SU-DHL-6 (cell line): ENCODE measurements around the gene ADSS1.

Source experiments
- H2AFZ ChIP-seq: fragments of 200-600 bp; sonication (generic); 2 replicates; pipeline ENCODE4 v1.6.1; 2014; ENCODE audit warnings: low read depth, mild to moderate bottlenecking, moderate library complexity, mixed read lengths, antibody characterized with exemption, low read length; ENCODE audit not compliant: severe bottlenecking
- H3F3A ChIP-seq: fragments of 200-600 bp; shearing (Covaris generic); 2 replicates; pipeline ENCODE4 v1.6.0; 2016; ENCODE audit warnings: antibody characterized with exemption, mild to moderate bottlenecking; ENCODE audit not compliant: insufficient read depth
- H3K27ac ChIP-seq: fragments of 200-600 bp; sonication (generic); 2 replicates; pipeline ENCODE4 v1.5.1; 2016; ENCODE audit warnings: low read depth, mild to moderate bottlenecking, low read length, moderate library complexity, mixed read lengths
- H3K27me3 ChIP-seq: fragments of 200-600 bp; sonication (generic), shearing (Covaris generic); 2 replicates; pipeline ENCODE4 v1.6.0; 2014; ENCODE audit warnings: mild to moderate bottlenecking, low read length
- H3K36me3 ChIP-seq: fragments of 200-600 bp; sonication (generic); 2 replicates; pipeline ENCODE4 v1.6.1; 2014; ENCODE audit warnings: mild to moderate bottlenecking, low read length, mixed read lengths
- H3K4me2 ChIP-seq: fragments of 300-600, 200-600 bp; shearing (Covaris generic), sonication (generic); 2 replicates; pipeline ENCODE4 v1.6.0; 2014; ENCODE audit warnings: low read length, low read depth, mild to moderate bottlenecking; ENCODE audit not compliant: poor library complexity, severe bottlenecking
- H3K4me3 ChIP-seq: fragments of 200-600 bp; sonication (generic); 2 replicates; pipeline ENCODE4 v1.5.1; 2014; ENCODE audit warnings: antibody characterized with exemption, low read length, mild to moderate bottlenecking, mixed read lengths; ENCODE audit not compliant: insufficient read depth, poor library complexity, severe bottlenecking
- H3K79me2 ChIP-seq: fragments of 200-600 bp; sonication (generic); 2 replicates; pipeline ENCODE4 v1.6.1; 2014; ENCODE audit warnings: mild to moderate bottlenecking, low read length, moderate library complexity; ENCODE audit not compliant: insufficient read depth
- H3K9ac ChIP-seq: fragments of 200-600 bp; sonication (generic); 2 replicates; pipeline ENCODE4 v1.7.0; 2014; ENCODE audit warnings: mild to moderate bottlenecking, low read length
- H3K9me2 ChIP-seq: fragments of 200-600 bp; sonication (generic); replicated peaks from 2 replicates; pipeline ENCODE4 v1.6.1; 2014; ENCODE audit warnings: low read length; ENCODE audit not compliant: insufficient read depth
- H3K9me3 ChIP-seq: fragments of 200-600 bp; sonication (generic); 2 replicates; pipeline ENCODE4 v1.6.1; 2014; ENCODE audit warnings: low read length, mixed read lengths; ENCODE audit not compliant: insufficient read depth
- H4K20me1 ChIP-seq: fragments of 200-600 bp; sonication (generic); 2 replicates; pipeline ENCODE4 v1.6.1; 2014; ENCODE audit warnings: low read depth, mild to moderate bottlenecking, antibody characterized with exemption, low read length, moderate library complexity, mixed read lengths
- CTCF ChIP-seq: fragments of 200-600 bp; sonication (generic); IDR thresholded peaks from one replicate; pipeline ENCODE4 v1.5.1; 2017; ENCODE audit warnings: antibody characterized with exemption, mild to moderate bottlenecking, low read length, moderate library complexity; ENCODE audit not compliant: insufficient read depth, poor library complexity, severe bottlenecking
- EZH2phosphoT487 ChIP-seq: fragments of 200-600 bp; sonication (generic), shearing (Covaris generic); conservative IDR thresholded peaks from 2 replicates; pipeline ENCODE4 v1.6.1; 2018; ENCODE audit warnings: mild to moderate bottlenecking, antibody characterized with exemption, low read length, moderate library complexity, mixed read lengths

The ADSS1 gene

GRCh38 chr14:104712881-104713734 is 10.9 kb upstream of the ADSS1 start:
- no peak overlapping the region for H2AFZ ChIP-seq
- H3K9me2 ChIP-seq: no peaks in the 10 kb centered on the region
- H3F3A ChIP-seq: no peaks in the 10 kb centered on the region
- no peak overlapping the region for H3K9ac ChIP-seq
- H3K27ac ChIP-seq: no peak overlapping the region
- H3K9me3 ChIP-seq: no peaks in the 10 kb centered on the region
- no peaks in the 10 kb centered on the region for H3K36me3 ChIP-seq
- no peak overlapping the region for H3K4me3 ChIP-seq
- no peaks in the 10 kb centered on the region for H3K79me2 ChIP-seq
- H3K4me2 ChIP-seq: no peak overlapping the region
- no peaks in the 10 kb centered on the region for H3K27me3 ChIP-seq
- no peaks in the 10 kb centered on the region for H4K20me1 ChIP-seq
- TF ChIP-seq CTCF: no peak
- TF ChIP-seq EZH2phosphoT487: no peak

GRCh38 chr14:104714066-104714465 is 10.0 kb upstream of the ADSS1 start:
- H3K4me3 ChIP-seq: no peak overlapping the region
- H3K9ac ChIP-seq: no peak overlapping the region
- H3K36me3 ChIP-seq: no peaks in the 10 kb centered on the region
- no peak overlapping the region for H2AFZ ChIP-seq
- no peaks in the 10 kb centered on the region for H4K20me1 ChIP-seq
- H3K4me2 ChIP-seq: no peak overlapping the region
- no peaks in the 10 kb centered on the region for H3K27me3 ChIP-seq
- H3K79me2 ChIP-seq: no peaks in the 10 kb centered on the region
- no peaks in the 10 kb centered on the region for H3K9me2 ChIP-seq
- TF ChIP-seq CTCF (no peak), EZH2phosphoT487 (no peak)
- no peaks in the 10 kb centered on the region for H3K9me3 ChIP-seq
- H3K27ac ChIP-seq: no peak overlapping the region
- no peaks in the 10 kb centered on the region for H3F3A ChIP-seq

GRCh38 chr14:104714681-104715080 is 9.3 kb upstream of the ADSS1 start:
- Histone ChIP-seq H3K79me2 (no peaks in the 10 kb centered on the region), H3K36me3 (no peaks in the 10 kb centered on the region), H3K4me2 (no peak overlapping the region), H3K9me2 (no peaks in the 10 kb centered on the region), H3F3A (no peaks in the 10 kb centered on the region), H3K27me3 (no peaks in the 10 kb centered on the region), H4K20me1 (no peaks in the 10 kb centered on the region), H2AFZ (no peak overlapping the region), H3K9ac (no peak overlapping the region), H3K4me3 (no peak overlapping the region), H3K27ac (no peak overlapping the region), H3K9me3 (no peaks in the 10 kb centered on the region)
- TF ChIP-seq EZH2phosphoT487 (no peak), CTCF (no peak)
